IPS-11a (cell line): Measurements from ENCODE around the gene RNU2-1.
"Not testable (repeated sequence)": the region's sequence is repeated elsewhere in the genome, so short reads cannot be mapped to it uniquely, and the experiment has no call there.

Experiments used
- H3K4me3 ChIP-seq: one replicate; pipeline ENCODE4 v1.5.1; 2013; ENCODE audit warnings: low read depth, low read length, control low read depth

The RNU2-1 gene

DNA sequence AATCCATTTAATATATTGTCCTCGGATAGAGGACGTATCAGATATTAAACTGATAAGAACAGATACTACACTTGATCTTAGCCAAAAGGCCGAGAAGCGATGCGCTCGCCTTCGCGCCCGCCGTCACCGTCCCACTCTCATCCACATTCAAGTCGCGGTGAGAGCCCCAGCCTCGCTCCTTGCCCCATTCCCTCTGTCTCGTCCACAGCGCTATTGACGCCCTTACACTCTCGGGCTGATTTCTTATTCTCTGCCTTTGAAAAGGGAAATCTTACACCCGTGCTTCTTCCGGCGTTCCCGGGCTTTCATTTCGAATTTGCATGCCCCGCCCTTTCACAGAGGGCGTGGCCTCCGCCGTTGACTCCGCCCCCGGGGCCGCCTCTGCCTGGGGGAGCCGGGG is at the start of gene RNU2-1:
Gene RNU2-1, minus strand, starts transcription at position 101 of the 400 bp plus-strand sequence.
- H3K4me3 ChIP-seq, result not testable (repeated sequence)

DNA sequence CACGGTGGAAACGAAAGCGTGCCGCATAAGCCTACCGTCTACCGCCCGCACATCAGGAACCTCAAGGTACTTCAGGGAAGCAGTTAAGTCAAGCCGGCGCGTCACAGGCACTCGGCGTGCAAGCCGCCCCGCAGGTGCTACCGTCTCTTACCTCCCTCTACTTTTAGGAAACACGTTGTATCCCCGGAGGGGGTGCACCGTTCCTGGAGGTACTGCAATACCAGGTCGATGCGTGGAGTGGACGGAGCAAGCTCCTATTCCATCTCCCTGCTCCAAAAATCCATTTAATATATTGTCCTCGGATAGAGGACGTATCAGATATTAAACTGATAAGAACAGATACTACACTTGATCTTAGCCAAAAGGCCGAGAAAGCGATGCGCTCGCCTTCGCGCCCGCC is 39.1 kb upstream of the RNU2-1 start:
- not testable (repeated sequence) for H3K4me3 ChIP-seq

DNA sequence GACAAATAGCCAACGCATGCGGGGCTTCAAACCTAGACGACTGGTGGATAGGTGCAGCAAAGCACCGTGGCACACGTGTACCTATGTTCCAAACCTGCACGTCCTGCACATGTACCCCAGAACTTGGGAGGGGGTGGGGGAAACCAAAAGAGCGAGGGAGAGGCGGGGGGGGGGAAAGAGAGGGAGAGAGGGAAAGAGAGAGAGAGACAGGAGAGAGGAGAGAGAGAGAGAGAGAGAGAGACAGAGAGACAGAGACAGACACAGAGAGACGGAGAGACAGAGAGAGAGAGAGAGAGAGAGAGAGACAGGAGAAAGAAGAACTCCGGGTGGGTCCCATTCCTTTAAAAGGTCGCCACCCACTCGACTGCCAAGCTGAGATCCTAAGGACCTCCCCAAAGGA is 38.7 kb upstream of the RNU2-1 start:
- not testable (repeated sequence) for H3K4me3 ChIP-seq

DNA sequence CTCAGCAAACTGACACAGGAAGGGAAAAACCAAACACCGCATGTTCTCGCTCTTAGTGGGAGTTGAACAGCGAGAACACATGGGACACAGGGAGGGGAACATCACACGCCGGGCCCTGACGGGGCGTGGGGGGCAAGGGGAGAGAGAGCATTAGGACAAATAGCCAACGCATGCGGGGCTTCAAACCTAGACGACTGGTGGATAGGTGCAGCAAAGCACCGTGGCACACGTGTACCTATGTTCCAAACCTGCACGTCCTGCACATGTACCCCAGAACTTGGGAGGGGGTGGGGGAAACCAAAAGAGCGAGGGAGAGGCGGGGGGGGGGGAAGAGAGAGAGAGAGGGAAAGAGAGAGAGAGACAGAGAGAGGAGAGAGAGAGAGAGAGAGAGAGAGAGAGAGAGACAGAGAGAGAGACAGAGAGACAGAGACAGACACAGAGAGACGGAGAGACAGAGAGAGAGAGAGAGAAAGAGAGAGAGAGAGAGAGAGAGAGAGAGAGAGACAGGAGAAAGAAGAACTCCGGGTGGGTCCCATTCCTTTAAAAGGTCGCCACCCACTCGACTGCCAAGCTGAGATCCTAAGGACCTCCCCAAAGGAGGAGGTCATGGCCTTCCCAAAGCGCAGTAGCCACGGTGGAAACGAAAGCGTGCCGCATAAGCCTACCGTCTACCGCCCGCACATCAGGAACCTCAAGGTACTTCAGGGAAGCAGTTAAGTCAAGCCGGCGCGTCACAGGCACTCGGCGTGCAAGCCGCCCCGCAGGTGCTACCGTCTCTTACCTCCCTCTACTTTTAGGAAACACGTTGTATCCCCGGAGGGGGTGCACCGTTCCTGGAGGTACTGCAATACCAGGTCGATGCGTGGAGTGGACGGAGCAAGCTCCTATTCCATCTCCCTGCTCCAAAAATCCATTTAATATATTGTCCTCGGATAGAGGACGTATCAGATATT is 37.1 kb upstream of the RNU2-1 start:
- not testable (repeated sequence) for H3K4me3 ChIP-seq

DNA sequence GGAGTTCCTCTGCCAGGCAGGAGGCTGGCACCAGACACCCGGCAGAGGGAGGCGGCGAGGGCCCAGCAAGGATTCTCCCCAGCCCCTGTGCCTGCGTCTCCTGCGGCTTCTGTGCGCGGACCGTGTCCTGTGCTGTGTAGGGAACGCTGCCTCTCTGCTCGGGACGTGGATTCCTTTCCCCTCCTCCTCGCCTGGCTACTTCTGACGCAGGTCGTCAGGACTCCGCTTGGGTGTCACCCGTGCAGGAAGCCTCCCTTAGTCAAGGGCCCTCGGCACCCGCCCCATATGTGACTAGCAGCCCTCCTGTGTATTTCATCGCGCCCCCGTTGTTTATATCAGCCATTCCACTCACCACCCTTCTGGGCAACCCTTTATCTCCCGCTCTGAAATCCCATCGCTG is 12.7 kb upstream of the RNU2-1 start:
- not testable (repeated sequence) for H3K4me3 ChIP-seq

DNA sequence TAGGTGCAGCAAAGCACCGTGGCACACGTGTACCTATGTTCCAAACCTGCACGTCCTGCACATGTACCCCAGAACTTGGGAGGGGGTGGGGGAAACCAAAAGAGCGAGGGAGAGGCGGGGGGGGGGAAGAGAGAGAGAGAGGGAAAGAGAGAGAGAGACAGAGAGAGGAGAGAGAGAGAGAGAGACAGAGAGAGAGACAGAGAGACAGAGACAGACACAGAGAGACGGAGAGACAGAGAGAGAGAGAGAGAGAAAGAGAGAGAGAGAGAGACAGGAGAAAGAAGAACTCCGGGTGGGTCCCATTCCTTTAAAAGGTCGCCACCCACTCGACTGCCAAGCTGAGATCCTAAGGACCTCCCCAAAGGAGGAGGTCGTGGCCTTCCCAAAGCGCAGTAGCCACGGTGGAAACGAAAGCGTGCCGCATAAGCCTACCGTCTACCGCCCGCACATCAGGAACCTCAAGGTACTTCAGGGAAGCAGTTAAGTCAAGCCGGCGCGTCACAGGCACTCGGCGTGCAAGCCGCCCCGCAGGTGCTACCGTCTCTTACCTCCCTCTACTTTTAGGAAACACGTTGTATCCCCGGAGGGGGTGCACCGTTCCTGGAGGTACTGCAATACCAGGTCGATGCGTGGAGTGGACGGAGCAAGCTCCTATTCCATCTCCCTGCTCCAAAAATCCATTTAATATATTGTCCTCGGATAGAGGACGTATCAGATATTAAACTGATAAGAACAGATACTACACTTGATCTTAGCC is 7.0 kb upstream of the RNU2-1 start:
- H3K4me3 ChIP-seq, result not testable (repeated sequence)

DNA sequence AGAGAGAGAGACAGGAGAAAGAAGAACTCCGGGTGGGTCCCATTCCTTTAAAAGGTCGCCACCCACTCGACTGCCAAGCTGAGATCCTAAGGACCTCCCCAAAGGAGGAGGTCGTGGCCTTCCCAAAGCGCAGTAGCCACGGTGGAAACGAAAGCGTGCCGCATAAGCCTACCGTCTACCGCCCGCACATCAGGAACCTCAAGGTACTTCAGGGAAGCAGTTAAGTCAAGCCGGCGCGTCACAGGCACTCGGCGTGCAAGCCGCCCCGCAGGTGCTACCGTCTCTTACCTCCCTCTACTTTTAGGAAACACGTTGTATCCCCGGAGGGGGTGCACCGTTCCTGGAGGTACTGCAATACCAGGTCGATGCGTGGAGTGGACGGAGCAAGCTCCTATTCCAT is 5.8 kb upstream of the RNU2-1 start:
- not testable (repeated sequence) for H3K4me3 ChIP-seq

DNA sequence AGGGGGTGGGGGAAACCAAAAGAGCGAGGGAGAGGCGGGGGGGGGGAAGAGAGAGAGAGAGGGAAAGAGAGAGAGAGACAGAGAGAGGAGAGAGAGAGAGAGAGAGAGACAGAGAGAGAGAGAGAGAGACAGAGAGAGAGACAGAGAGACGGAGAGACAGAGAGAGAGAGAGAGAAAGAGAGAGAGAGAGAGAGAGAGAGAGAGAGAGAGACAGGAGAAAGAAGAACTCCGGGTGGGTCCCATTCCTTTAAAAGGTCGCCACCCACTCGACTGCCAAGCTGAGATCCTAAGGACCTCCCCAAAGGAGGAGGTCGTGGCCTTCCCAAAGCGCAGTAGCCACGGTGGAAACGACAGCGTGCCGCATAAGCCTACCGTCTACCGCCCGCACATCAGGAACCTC is 514 bp downstream of the RNU2-1 start:
- not testable (repeated sequence) for H3K4me3 ChIP-seq

DNA sequence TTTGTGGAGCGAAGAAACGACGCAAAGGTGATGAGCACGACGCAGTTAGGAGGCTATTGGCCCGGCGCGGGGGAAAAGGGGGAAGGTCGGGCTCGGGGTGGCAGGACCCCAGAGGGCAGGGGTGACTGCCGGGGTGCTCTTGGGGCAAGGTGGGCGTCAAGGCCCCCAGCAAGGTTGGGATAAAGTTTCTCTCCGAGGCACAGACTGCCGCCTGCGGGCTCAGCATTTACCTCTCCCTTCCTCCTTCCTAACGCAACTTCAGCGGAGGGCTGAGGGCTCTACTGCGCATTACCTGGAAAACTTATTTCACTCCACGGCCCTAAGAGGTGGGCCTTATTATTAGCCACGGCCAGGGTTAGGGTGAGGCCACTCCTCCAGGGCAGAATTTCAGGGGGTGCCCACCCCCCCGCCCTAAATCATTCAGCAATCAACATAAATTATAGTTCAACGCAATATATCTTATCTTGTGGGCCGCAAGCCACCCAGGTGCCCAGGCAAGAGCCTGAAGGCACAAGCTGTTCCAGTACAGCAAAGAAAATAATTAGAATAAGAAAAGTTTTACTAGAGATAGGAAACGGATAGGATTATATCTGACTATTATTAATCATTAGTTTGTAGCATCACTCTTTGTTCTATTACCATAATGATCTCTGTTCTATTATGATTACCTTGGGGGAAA is 1.6 kb downstream of the RNU2-1 start:
- H3K4me3 ChIP-seq, result not testable (repeated sequence)

DNA sequence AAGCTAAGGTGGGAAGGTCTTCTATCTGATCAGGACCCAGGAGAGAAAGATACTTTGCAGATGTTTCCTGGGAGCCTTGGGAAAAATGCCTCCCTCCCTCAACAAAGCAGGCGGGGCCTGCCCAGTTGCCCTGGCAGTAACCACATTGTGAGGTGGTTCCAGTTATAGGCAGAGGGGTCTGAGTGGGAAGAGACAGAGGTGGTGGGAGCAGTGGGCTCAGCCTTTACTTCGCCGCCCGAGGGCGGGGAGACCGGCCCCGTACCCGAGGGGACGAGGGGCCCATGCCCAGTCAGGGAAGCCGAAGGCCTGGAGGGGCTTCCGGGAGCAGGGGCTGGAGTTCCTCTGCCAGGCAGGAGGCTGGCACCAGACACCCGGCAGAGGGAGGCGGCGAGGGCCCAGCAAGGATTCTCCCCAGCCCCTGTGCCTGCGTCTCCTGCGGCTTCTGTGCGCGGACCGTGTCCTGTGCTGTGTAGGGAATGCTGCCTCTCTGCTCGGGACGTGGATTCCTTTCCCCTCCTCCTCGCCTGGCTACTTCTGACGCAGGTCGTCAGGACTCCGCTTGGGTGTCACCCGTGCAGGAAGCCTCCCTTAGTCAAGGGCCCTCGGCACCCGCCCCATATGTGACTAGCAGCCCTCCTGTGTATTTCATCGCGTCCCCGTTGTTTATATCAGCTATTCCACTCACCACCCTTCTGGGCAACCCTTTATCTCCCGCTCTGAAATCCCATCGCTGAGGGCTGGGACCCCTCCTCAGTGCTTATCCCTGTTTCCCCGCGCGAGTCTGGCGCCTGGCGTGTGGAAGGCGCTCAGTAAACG is 2.4 kb downstream of the RNU2-1 start:
- not testable (repeated sequence) for H3K4me3 ChIP-seq

DNA sequence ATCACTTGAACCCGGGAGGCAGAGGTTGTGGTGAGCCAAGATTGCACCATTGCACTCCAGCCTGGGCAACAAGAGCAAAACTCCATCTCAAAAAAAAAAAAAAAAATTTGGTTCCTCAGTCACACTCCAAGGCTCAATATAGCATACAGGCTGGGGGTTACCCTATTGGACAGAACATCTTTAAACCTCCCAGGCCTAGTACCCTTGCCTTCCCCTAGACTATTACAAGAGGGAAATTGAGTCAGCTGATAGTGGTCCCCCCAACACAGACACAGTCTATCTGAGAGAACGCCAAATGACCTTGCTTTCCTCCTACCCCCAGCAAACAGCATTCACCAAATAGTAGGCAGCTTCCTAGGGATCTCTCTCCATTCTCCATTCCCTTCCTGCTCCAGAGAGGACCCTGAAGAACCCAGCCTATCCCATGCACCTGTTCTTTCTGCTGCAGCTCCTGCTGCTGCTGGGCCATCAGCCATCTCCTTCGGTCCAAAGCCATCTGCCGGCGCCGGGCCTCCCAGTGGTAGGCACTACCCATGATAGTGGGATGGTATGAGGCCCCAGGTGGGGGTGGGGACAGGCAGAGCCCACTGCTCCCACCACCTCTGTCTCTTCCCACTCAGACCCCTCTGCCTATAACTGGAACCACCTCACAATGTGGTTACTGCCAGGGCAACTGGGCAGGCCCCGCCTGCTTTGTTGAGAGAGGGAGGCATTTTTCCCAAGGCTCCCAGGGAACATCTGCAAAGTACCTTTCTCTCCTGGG is 5.6 kb downstream of the RNU2-1 start, which contains the start of gene CCDC200:
Gene CCDC200, minus strand, starts transcription at position 604 of the 763 bp plus-strand sequence. Its CDS starts 69 bp downstream, at position 535.
- not testable (repeated sequence) for H3K4me3 ChIP-seq

DNA sequence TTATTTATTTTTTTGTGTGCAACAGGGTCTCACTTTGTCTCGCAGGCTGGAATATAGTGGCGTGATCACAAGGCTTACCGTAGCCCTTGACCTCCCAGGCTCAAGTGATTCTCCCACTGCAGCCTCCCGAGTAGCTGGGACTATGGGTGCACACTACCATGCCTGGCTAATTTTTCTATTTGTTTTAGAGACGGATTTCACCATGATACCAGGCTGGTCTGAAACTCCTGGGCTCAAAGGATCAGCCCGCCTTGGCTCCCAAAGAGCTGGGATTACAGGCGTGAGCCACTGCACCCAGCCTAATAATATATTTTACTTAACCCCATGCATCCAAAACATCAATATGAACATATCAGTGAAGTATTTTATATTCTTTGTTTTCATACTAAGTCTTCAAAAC is 7.4 kb downstream of the RNU2-1 start:
- H3K4me3 ChIP-seq, result no peak overlapping the region

DNA sequence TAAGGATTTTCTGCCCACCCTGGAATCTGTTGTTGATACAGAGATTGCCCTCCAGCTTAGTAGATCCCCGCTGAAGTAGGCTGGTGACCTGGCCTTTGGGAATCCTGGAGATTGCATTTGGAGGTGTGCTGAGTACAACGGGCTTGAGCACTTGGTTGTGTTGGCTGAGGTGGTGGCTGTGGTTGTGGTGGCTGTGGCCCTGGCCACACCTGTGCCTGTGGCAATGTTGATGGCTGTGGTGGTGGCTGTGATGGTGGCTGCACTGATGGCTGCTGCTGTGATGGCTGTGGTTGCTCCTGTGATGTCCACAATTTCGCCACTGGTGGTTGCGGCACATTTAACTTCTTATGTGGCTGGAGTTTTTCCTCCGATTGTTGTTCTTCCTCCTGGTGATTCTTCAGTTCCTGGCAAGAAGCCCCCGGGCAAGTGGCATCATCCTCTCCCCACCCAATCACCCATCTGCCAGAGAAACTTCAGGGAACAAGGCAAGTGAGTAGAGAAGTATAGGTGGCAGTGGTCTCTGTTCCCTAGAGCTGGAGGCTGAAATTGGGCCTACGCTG is 9.6 kb downstream of the RNU2-1 start:
- H3K4me3 ChIP-seq, result no peak overlapping the region

DNA sequence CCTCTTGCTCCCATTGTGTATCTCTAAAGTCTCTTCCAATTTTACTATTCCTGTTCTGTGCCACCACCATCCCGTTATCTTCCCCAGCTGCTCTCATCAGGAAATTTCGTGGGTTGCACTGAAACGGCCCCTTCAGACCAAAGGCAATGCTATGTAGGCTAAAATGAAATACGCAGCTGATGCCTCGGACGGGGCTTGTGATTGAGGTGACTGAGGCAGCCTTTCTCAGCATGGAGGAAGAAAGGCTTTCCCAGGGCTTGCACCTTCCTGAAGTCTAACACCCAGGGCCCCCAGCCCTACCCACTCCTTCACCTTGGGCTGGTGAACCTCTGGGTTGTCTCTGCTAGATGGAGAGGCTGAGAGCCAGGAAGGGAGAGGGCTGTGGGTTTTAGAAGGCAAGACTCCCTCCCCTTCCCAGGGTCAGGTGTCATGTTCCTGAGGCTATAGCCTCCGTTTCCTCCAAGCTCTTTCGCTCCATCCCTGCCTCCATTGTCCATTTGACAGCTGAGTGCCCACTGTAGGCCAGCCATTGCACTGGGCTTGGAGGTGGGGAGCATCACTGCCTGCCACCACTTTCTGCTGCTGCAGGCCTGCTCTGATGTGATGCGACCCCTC is 13.2 kb downstream of the RNU2-1 start:
- no peak overlapping the region for H3K4me3 ChIP-seq

DNA sequence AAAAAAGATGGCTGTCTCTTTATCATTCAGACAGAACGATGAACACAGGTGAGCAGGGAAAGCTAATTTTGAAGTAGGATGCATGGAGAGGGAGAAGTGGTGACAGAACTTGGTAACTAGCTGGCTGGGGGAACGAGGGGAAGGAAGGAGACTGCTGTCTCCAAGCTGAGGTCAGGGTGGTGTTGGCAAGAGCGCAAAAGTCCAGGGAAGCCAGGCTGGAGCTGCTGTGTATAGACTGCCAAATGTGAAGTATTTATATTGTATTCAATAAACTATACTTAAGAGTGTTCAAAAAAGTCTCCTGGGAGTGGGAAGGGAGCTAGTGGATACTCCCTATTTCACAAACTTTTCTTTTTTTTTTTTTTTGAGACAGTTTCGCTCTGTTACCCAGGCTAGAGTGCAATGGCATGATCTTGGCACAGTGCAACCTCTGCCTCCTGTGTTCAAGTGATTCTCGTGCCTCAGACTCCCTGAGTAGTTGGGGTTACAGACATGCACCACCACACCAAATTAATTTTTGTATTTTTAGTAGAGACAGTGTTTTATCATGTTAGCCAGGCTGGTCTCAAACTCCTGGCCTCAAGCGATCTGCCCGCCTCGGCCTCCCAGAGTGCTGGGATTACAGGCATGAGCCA is 13.9 kb downstream of the RNU2-1 start:
- no peak overlapping the region for H3K4me3 ChIP-seq

DNA sequence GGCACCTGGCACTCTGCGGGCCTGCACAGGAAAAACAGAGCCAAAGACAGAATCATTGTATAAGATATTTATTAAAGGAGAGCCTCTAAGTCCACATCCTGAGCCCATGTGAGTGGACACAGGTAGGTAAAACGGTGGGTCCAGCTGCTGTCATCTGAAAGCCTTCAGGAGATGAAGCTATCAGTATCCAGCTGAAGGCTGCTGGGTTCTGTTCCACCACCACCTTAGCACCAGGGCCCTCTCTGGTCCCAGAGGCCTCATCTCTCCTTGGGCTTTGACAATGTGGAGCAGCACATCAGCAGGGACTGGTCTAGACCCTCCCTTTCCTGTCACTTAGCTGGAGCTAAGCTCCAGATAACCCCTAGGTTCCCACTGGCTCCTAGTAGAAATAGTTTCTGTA is 14.8 kb downstream of the RNU2-1 start:
- H3K4me3 ChIP-seq, result no peak overlapping the region

DNA sequence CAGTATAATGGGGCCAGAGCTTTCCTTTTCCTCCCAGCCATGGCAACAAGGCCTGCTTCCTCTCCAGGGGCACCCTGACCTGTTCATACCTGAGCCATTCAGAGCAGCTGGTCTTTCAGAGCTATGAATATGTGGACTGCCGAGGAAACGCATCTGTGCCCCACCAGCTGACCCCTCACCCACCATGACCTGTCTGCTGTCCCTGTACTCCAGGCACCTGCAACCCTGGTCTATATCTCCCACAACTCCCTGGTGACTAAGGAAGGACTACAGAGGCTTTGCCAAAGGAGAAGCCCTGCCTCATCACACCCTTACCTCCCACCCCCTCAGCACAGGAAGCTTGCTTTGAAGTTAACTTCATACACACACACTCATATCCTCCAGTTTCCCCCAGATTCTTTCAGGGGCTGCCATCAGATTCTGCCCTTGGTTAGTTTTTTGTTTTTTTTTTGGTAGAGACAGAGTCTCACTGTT is 16.1 kb downstream of the RNU2-1 start:
- H3K4me3 ChIP-seq, result no peak overlapping the region
